WTC11 (cell line): ENCODE measurements around the gene ICA1. TPM values are rescaled to one million over a fixed set of nuclear protein-coding genes. Genes with fewer than 3 reads are reported as not detected.
A peak's percentile ranks its signal among the peaks of the same experiment; 100 is the strongest.

Source experiments
- ATAC-seq: fragments of 200-7000 bp; cut with Tn5 transposase; 2 replicates; pipeline ENCODE4 v1.10.0; 2021; ENCODE audit warnings: mild to moderate bottlenecking, moderate library complexity
- CTCF ChIA-PET: fragments of 300-600 bp; sonication (Branson Sonifier 250); formaldehyde crosslinking; loops from one replicate; lab custom pipeline; 2021; ENCODE audit warnings: antibody characterized with exemption; lab: Charles Lee
- POLR2A ChIA-PET: fragments of 350-600 bp; sonication (Branson Sonifier 250); formaldehyde crosslinking; loops from one replicate; lab custom pipeline; 2021; ENCODE audit warnings: antibody characterized with exemption; lab: Charles Lee
- DNase-seq: peaks from one replicate; pipeline ENCODE4 v3.0.0; 2021; ENCODE audit warnings: low spot score
- H3K27ac Mint-ChIP-seq: 2 replicates; pipeline ENCODE4 v1.8.0; 2021; ENCODE audit warnings: mixed read lengths
- H3K27me3 Mint-ChIP-seq: 2 replicates; pipeline ENCODE4 v1.8.0; 2021; ENCODE audit warnings: low read depth, mild to moderate bottlenecking, moderate library complexity, mixed read lengths
- H3K36me3 Mint-ChIP-seq: 2 replicates; pipeline ENCODE4 v1.8.0; 2021; ENCODE audit warnings: mixed read lengths
- H3K4me1 Mint-ChIP-seq: 2 replicates; pipeline ENCODE4 v1.8.0; 2022; ENCODE audit warnings: mixed read lengths
- H3K4me3 Mint-ChIP-seq: 2 replicates; pipeline ENCODE4 v1.8.0; 2021; ENCODE audit warnings: mild to moderate bottlenecking, moderate library complexity, mixed read lengths
- H3K9me3 Mint-ChIP-seq: 2 replicates; pipeline ENCODE4 v1.8.0; 2021; ENCODE audit warnings: mixed read lengths
- ARID4B ChIP-seq: sonication (generic); formaldehyde crosslinking; IDR thresholded peaks from 2 replicates; pipeline ENCODE4 v1.8.0; 2023; ENCODE audit warnings: missing genetic modification reagents, mild to moderate bottlenecking, borderline replicate concordance
- ATF6 ChIP-seq: sonication (generic); formaldehyde crosslinking; IDR thresholded peaks from 2 replicates; pipeline ENCODE4 v1.8.1; 2023; ENCODE audit warnings: mild to moderate bottlenecking, missing genetic modification reagents
- ESRRA ChIP-seq: sonication (generic); formaldehyde crosslinking; IDR thresholded peaks from 2 replicates; pipeline ENCODE4 v1.8.1; 2022; ENCODE audit warnings: mild to moderate bottlenecking, missing genetic modification reagents, borderline replicate concordance
- ETV6 ChIP-seq: sonication (generic); formaldehyde crosslinking; IDR thresholded peaks from 2 replicates; pipeline ENCODE4 v1.8.1; 2022; ENCODE audit warnings: mild to moderate bottlenecking, missing genetic modification reagents
- HMGXB4 ChIP-seq: sonication (generic); formaldehyde crosslinking; IDR thresholded peaks from 2 replicates; pipeline ENCODE4 v1.8.1; 2023; ENCODE audit warnings: mild to moderate bottlenecking, moderate library complexity, missing genetic modification reagents
- IRF2 ChIP-seq: sonication (generic); formaldehyde crosslinking; IDR thresholded peaks from 2 replicates; pipeline ENCODE4 v1.8.0; 2022; ENCODE audit warnings: low read depth, missing genetic modification reagents, borderline replicate concordance
- JAZF1 ChIP-seq: fragments of 250-450 bp; sonication (Bioruptor Pico); IDR thresholded peaks from 2 replicates; pipeline ENCODE4 v1.9.0; 2021; ENCODE audit warnings: moderate library complexity, mild to moderate bottlenecking, inconsistent platforms
- JUN ChIP-seq: sonication (generic); formaldehyde crosslinking; IDR thresholded peaks from 2 replicates; pipeline ENCODE4 v1.8.0; 2023; ENCODE audit warnings: mild to moderate bottlenecking, missing genetic modification reagents
- RORB ChIP-seq: fragments of 250-450 bp; sonication (Bioruptor Pico); IDR thresholded peaks from 2 replicates; pipeline ENCODE4 v1.9.0; 2021; ENCODE audit warnings: mild to moderate bottlenecking
- SP1 ChIP-seq: sonication (generic); formaldehyde crosslinking; conservative IDR thresholded peaks from 2 replicates; pipeline ENCODE4 v1.8.1; 2022; ENCODE audit warnings: missing genetic modification reagents
- USF2 ChIP-seq: sonication (generic); formaldehyde crosslinking; IDR thresholded peaks from 2 replicates; pipeline ENCODE4 v1.8.1; 2023; ENCODE audit warnings: mild to moderate bottlenecking, missing genetic modification reagents, moderate library complexity
- ZNF121 ChIP-seq: sonication (generic); formaldehyde crosslinking; IDR thresholded peaks from 2 replicates; pipeline ENCODE4 v1.8.0; 2023; ENCODE audit warnings: missing genetic modification reagents
- ZNF138 ChIP-seq: sonication (generic); formaldehyde crosslinking; conservative IDR thresholded peaks from 2 replicates; pipeline ENCODE4 v1.8.1; 2022; ENCODE audit warnings: mild to moderate bottlenecking, moderate library complexity, missing genetic modification reagents
- ZNF396 ChIP-seq: fragments of 250-450 bp; sonication (Bioruptor Pico); IDR thresholded peaks from 2 replicates; pipeline ENCODE4 v1.8.0; 2021; ENCODE audit warnings: mild to moderate bottlenecking, moderate library complexity, borderline replicate concordance
- ZNF416 ChIP-seq: fragments of 250-450 bp; sonication (Bioruptor Pico); IDR thresholded peaks from 2 replicates; pipeline ENCODE4 v1.9.0; 2021; ENCODE audit warnings: mild to moderate bottlenecking, inconsistent platforms
- total RNA-seq: library from RNA; stranded (reverse); gene quantifications from 3 replicates; pipeline ENCODE4 v1.2.3, GENCODE V29; 2021
- TF ChIP-seq, protein P1 (sequence below): sonication (generic); formaldehyde crosslinking; IDR thresholded peaks from 2 replicates; pipeline ENCODE4 v1.8.0; 2023; ENCODE audit warnings: missing genetic modification reagents
- TF ChIP-seq, protein P2 (sequence below): fragments of 250-450 bp; sonication (Bioruptor Pico); IDR thresholded peaks from 2 replicates; pipeline ENCODE4 v1.9.0; 2021; ENCODE audit warnings: moderate library complexity, mild to moderate bottlenecking, inconsistent platforms, borderline replicate concordance
- TF ChIP-seq, protein P3 (sequence below): sonication (generic); formaldehyde crosslinking; IDR thresholded peaks from 2 replicates; pipeline ENCODE4 v1.8.0; 2023; ENCODE audit warnings: mild to moderate bottlenecking, missing genetic modification reagents
- TF ChIP-seq, protein P4 (sequence below): sonication (generic); formaldehyde crosslinking; IDR thresholded peaks from 2 replicates; pipeline ENCODE4 v1.8.1; 2023; ENCODE audit warnings: mild to moderate bottlenecking, missing genetic modification reagents

ICA1 gene
- total RNA-seq, 1 experiment from 2014 or later, result 31.2 TPM

DNA sequence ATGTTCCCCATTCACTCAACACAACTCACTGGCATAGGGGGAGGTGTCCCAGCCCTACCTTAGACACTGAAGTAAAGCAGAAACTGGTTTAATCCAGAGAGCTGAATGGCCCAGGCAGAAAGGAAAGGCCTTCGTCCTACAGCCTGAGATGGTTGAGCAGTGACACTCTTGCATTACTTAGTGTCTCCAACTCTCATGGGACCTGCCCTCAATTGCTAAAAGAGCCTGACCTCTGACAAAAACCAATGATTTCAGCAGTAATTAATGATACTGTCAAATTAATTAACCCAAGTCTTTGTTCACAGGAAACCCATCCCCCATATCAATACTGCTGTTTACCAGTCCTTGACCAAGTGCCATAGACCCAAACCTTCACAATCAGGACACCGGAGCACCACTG lies 48.6 kb downstream of the ICA1 start (continued):
- TF ChIP-seq, protein P1, sequence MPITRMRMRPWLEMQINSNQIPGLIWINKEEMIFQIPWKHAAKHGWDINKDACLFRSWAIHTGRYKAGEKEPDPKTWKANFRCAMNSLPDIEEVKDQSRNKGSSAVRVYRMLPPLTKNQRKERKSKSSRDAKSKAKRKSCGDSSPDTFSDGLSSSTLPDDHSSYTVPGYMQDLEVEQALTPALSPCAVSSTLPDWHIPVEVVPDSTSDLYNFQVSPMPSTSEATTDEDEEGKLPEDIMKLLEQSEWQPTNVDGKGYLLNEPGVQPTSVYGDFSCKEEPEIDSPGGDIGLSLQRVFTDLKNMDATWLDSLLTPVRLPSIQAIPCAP (CRISPR knock-in tag), result no peak
- no peak for TF ChIP-seq ZNF416 (CRISPR knock-in tag)
- TF ChIP-seq, protein P2, sequence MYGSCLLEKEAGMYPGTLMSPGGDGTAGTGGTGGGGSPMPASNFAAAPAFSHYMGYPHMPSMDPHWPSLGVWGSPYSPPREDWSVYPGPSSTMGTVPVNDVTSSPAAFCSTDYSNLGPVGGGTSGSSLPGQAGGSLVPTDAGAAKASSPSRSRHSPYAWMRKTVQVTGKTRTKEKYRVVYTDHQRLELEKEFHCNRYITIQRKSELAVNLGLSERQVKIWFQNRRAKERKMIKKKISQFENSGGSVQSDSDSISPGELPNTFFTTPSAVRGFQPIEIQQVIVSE (CRISPR knock-in tag), result no peak

DNA sequence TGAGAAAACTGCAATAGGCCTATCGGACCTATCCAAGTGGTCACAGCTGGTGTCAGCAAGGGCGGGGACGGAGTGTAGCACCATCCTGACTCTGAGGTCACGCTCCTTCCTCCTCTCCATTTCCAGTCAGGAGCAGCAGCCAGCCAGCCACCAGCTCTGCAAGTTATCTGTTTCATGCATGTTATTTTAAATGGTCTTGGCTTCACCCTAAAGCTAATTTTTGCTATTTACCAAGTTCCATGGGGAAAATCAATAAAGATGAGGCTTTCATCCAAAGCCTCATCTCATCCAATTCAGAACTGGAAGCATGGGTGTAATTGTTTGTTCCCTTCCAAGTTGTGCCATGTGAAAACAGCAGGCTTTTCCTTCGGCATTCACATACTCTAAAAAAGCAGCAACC lies 49.3 kb downstream of the ICA1 start:
- Mint-ChIP-seq H3K4me3 (no peak overlapping the region), H3K27me3 (no peaks in the 10 kb centered on the region), H3K36me3 (peaks cover 7% of the 10 kb centered on the region), H3K27ac (peak overlapping the region; percentile 31; the same call in 1 of the 2 replicates), H3K4me1 (peaks cover 61% of the 10 kb centered on the region), H3K9me3 (no peaks in the 10 kb centered on the region)
- peak; percentile 49; the same call in 1 of the 2 replicates for ATAC-seq
- CTCF ChIA-PET, result interaction anchor here (2.1 kb wide), 1 partner anchor 83 kb away, joined by 6 read pairs; no protein-coding TSS in a partner anchor
- POLR2A ChIA-PET, result no interaction called here
- DNase-seq, result no peak
- TF ChIP-seq ZNF121 (no peak), ZNF138 (CRISPR knock-in tag) (no peak)

DNA sequence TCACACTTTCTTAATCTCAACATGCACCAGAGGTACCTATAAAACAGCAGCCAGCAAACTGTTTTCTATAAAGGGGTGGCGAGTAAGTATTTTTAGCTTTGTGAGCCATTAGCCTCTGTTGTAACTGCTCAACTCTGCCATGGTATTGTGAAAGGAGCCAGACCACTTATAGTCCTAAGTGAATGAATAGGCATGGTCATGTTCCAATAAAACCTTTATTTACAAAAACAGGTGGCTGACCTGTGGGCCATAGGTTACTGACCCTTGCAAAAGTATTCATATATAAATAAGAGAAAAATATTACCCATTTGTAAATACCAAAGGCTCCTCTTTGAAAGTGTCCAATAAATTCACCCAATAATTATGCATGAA lies 50.3 kb downstream of the ICA1 start:
- H3K9me3 Mint-ChIP-seq, result no peaks in the 10 kb centered on the region
- H3K4me3 Mint-ChIP-seq, result no peak overlapping the region
- TF ChIP-seq, protein P3, sequence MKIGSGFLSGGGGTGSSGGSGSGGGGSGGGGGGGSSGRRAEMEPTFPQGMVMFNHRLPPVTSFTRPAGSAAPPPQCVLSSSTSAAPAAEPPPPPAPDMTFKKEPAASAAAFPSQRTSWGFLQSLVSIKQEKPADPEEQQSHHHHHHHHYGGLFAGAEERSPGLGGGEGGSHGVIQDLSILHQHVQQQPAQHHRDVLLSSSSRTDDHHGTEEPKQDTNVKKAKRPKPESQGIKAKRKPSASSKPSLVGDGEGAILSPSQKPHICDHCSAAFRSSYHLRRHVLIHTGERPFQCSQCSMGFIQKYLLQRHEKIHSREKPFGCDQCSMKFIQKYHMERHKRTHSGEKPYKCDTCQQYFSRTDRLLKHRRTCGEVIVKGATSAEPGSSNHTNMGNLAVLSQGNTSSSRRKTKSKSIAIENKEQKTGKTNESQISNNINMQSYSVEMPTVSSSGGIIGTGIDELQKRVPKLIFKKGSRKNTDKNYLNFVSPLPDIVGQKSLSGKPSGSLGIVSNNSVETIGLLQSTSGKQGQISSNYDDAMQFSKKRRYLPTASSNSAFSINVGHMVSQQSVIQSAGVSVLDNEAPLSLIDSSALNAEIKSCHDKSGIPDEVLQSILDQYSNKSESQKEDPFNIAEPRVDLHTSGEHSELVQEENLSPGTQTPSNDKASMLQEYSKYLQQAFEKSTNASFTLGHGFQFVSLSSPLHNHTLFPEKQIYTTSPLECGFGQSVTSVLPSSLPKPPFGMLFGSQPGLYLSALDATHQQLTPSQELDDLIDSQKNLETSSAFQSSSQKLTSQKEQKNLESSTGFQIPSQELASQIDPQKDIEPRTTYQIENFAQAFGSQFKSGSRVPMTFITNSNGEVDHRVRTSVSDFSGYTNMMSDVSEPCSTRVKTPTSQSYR, result no peak
- TF ChIP-seq ZNF396 (no peak), ESRRA (CRISPR knock-in tag) (no peak), IRF2 (no peak), JUN (CRISPR knock-in tag) (no peak), ARID4B (CRISPR knock-in tag) (no peak), JAZF1 (CRISPR knock-in tag) (no peak), SP1 (CRISPR knock-in tag) (no peak), RORB (CRISPR knock-in tag) (no peak), HMGXB4 (no peak), ETV6 (no peak), USF2 (CRISPR knock-in tag) (no peak), ATF6 (CRISPR knock-in tag) (no peak)
- TF ChIP-seq, protein P4, sequence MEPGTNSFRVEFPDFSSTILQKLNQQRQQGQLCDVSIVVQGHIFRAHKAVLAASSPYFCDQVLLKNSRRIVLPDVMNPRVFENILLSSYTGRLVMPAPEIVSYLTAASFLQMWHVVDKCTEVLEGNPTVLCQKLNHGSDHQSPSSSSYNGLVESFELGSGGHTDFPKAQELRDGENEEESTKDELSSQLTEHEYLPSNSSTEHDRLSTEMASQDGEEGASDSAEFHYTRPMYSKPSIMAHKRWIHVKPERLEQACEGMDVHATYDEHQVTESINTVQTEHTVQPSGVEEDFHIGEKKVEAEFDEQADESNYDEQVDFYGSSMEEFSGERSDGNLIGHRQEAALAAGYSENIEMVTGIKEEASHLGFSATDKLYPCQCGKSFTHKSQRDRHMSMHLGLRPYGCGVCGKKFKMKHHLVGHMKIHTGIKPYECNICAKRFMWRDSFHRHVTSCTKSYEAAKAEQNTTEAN (CRISPR knock-in tag), result no peak
- peaks cover 65% of the 10 kb centered on the region for H3K4me1 Mint-ChIP-seq
- H3K27me3 Mint-ChIP-seq, result no peaks in the 10 kb centered on the region
- ATAC-seq (no peak), DNase-seq (no peak)
- H3K36me3 Mint-ChIP-seq, result peaks cover 5% of the 10 kb centered on the region; the same call in 1 of the 2 replicates
- POLR2A ChIA-PET, result no interaction called here
- no peak overlapping the region; the same call in 1 of the 2 replicates for H3K27ac Mint-ChIP-seq
- CTCF ChIA-PET, result interaction anchor here (0.5 to 2.1 kb wide), 3 partner anchors 22 to 84 kb away, joined by 4 to 6 read pairs (median 4); no protein-coding TSS in a partner anchor
